Subcutaneous adipose tissue (tissue), 4 donors: Measurements from ENCODE around the gene TBC1D10A. TPM values are rescaled to one million over a fixed set of nuclear protein-coding genes. Genes with fewer than 3 reads are reported as not detected.

Source experiments
- CTCF ChIP-seq: fragments of 450-650 bp; IDR thresholded peaks from one replicate; pipeline ENCODE4 v1.5.1; 2016; ENCODE audit warnings: low read depth, mild to moderate bottlenecking, control low read depth, antibody characterized with exemption, moderate library complexity
- total RNA-seq, 4 donors: library from RNA; depleted of rRNA; stranded (reverse); fragments of >200 nt; gene quantifications; one replicate each; pipeline ENCODE4 v1.1.0, GENCODE V29; 2016

TBC1D10A gene
- total RNA-seq, 4 donors from 2014 or later = 13.9 to 43.1 (median 22.9) TPM

GRCh38 chr22:30286331-30286730, 40.4 kb downstream of the TBC1D10A start:
- TF ChIP-seq CTCF = no peak

- TF ChIP-seq CTCF = no peak
Measured at GRCh38 chr22:30285846-30286200, 40.9 kb downstream of the TBC1D10A start.

- TF ChIP-seq CTCF = no peak
Measured at GRCh38 chr22:30285176-30285845, 41.4 kb downstream of the TBC1D10A start.

DNA sequence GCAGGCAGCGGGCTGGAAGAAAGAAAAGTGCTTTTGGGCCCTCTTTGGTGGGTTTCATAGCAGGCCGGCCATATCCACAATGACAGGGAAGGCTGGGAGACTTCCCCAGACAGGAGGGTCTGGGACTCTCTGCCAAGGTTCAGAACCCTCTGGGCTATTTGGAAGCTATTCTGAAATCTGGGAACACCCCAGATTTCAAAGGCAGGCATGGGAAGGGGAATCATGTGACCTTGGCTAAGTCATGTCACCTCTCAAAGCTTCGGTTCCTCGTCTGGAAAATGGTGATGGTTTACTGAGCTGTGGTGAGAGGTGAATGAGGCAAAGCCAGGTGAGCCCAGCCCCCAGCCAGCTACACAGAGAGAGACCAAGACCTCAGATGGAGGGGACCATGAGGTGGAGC, 42.1 kb downstream of the TBC1D10A start:
- no peak for TF ChIP-seq CTCF

DNA sequence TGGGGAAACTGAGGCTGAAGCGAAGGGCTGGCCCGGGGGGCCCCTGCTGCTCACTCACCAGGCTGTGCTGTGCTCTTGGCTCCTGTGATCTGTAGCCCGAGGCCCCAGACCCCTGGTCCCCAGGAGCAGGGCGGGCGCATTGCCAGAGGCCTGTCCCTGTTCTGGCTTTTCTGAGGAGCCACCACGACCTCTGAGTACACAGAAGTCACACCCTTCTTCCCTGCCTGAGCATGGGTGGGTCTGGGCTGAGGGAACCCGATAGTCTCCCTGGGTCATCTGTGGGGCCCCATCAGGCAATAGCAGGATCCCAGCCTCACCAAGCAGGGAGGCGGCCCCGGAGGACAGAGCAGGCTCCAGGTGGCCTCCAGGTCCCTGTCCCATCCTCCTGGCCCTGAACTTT, 42.6 kb downstream of the TBC1D10A start:
- no peak for TF ChIP-seq CTCF

DNA sequence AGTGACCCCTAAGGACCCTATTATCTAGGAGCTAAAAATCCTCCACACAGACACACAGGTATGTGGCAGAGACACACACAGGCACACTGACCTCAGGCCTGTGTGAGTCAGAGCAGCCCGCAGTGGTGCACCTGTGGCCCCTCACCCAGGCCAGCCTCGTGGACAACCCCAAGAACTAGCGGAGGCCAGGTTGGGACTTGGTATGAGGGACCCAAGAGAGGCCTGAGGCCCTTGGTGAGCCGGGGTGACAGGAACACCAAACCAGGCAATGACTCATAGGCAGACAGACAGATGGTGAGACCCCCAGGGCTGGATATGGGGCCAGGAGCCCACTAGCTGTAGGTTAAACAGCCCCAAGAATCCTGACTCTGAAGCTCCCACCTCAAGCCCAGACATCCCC, 43.4 kb downstream of the TBC1D10A start:
- no peak for TF ChIP-seq CTCF

- TF ChIP-seq CTCF = no peak
Measured at GRCh38 chr22:30282616-30283046, 44.1 kb downstream of the TBC1D10A start.
